ENCODE measurements around the gene LRRC8C.

The LRRC8C gene

GRCh38 chr1:89733748-89734147 is 100.8 kb downstream of the LRRC8C start:
- no peak for DNase-seq (ENCODE audit: low read depth)

- DNase-seq (ENCODE audit: low read depth), result no peak
These were observed 101.5 kb downstream of the LRRC8C start for GRCh38 chr1:89734442-89734841.

- DNase-seq (ENCODE audit: low read depth), result no peak
These were observed 102.6 kb downstream of the LRRC8C start for GRCh38 chr1:89735479-89735878.

- no peak for DNase-seq (ENCODE audit: low read depth)
These were observed 104.2 kb downstream of the LRRC8C start for GRCh38 chr1:89736937-89737733.

GRCh38 chr1:89737985-89738510 is 105.1 kb downstream of the LRRC8C start:
- no peak for DNase-seq (ENCODE audit: low read depth)

GRCh38 chr1:89739013-89739843 is 106.3 kb downstream of the LRRC8C start:
- DNase-seq (ENCODE audit: low read depth), result peak; percentile 52

- DNase-seq (ENCODE audit: low read depth), result no peak
These were observed 106.9 kb downstream of the LRRC8C start for GRCh38 chr1:89739844-89740216.

GRCh38 chr1:89743788-89744187 is 110.9 kb downstream of the LRRC8C start:
- no peak for DNase-seq (ENCODE audit: low read depth)

- DNase-seq (ENCODE audit: low read depth), result no peak
These were observed 113.7 kb downstream of the LRRC8C start for GRCh38 chr1:89746424-89747149.

GRCh38 chr1:89753761-89754160 is 120.8 kb downstream of the LRRC8C start:
- no peak for DNase-seq (ENCODE audit: low read depth)

GRCh38 chr1:89754518-89754917 is 121.6 kb downstream of the LRRC8C start:
- DNase-seq (ENCODE audit: low read depth), result no peak

GRCh38 chr1:89755591-89755990 is 122.7 kb downstream of the LRRC8C start:
- no peak for DNase-seq (ENCODE audit: low read depth)

- DNase-seq (ENCODE audit: low read depth), result peak; percentile 44
These were observed 124.6 kb downstream of the LRRC8C start for GRCh38 chr1:89757532-89757931.

- DNase-seq (ENCODE audit: low read depth), result no peak
These were observed 125.2 kb downstream of the LRRC8C start for GRCh38 chr1:89758156-89758555.

- DNase-seq (ENCODE audit: low read depth), result no peak
These were observed 126.1 kb downstream of the LRRC8C start for GRCh38 chr1:89759036-89759435.

- DNase-seq (ENCODE audit: low read depth), result no peak
These were observed 127.6 kb downstream of the LRRC8C start for GRCh38 chr1:89760496-89760895.

GRCh38 chr1:89761338-89761737 is 128.4 kb downstream of the LRRC8C start:
- DNase-seq (ENCODE audit: low read depth), result no peak

- DNase-seq (ENCODE audit: low read depth), result no peak
These were observed 129.0 kb downstream of the LRRC8C start for GRCh38 chr1:89761901-89762300.

- DNase-seq (ENCODE audit: low read depth), result no peak
These were observed 129.5 kb downstream of the LRRC8C start for GRCh38 chr1:89762386-89762778.

GRCh38 chr1:89762779-89763648 is 130.1 kb downstream of the LRRC8C start:
- peak; percentile 79 for DNase-seq (ENCODE audit: low read depth)

- DNase-seq (ENCODE audit: low read depth), result no peak
These were observed 130.7 kb downstream of the LRRC8C start for GRCh38 chr1:89763649-89763986.

- no peak for DNase-seq (ENCODE audit: low read depth)
These were observed 132.9 kb downstream of the LRRC8C start for GRCh38 chr1:89765774-89766173.

Data from stimulated activated CD8-positive, alpha-beta memory T cell treated with anti-CD3 and anti-CD28 coated beads, Interleukin-4, amount 100 ng/mL, for 24 hours (primary cell).